Ovary (tissue), 9 donors: ENCODE data around the gene GGT6. TPM values are rescaled to one million over a fixed set of nuclear protein-coding genes. Genes with fewer than 3 reads are reported as not detected.
"Not testable (repeated sequence)": the region's sequence is repeated elsewhere in the genome, so short reads cannot be mapped to it uniquely, and the experiment has no call there.

ENCODE experiments used
- DNase-seq, 5 donors: peaks; one replicate each; pipeline ENCODE4 v3.0.0-alpha.2; 2019 to 2020
- H3K27ac ChIP-seq, 2 donors: fragments of 200-600 bp; one replicate each; pipeline versions ENCODE4 v1.5.1 to v1.8.0; 2019 to 2022
- H3K27me3 ChIP-seq: fragments of 200-600 bp; one replicate; pipeline ENCODE4 v1.8.0; 2022
- H3K36me3 ChIP-seq: fragments of 200-600 bp; sonication (generic); one replicate; pipeline ENCODE4 v1.5.1; 2019
- H3K4me1 ChIP-seq: one replicate; pipeline ENCODE4 v1.8.1; 2013; ENCODE audit warnings: mild to moderate bottlenecking, moderate library complexity; ENCODE audit not compliant: insufficient read depth
- H3K4me3 ChIP-seq: fragments of 200-600 bp; sonication (generic); one replicate; pipeline ENCODE4 v1.5.1; 2017
- H3K9me3 ChIP-seq, 2 donors: fragments of 200-600 bp in 1 of 2; sonication (generic) in 1 of 2; one replicate each; pipeline versions ENCODE4 v1.5.1 to v1.8.1; 2013 to 2019; ENCODE audit warnings: mild to moderate bottlenecking in 1 of 2, moderate library complexity in 1 of 2
- CTCF ChIP-seq, 3 donors: fragments of 450-650 bp in 2 of 3; fragments of 200-600 bp in 1 of 3; IDR thresholded peaks; one replicate each; pipeline versions ENCODE4 v1.5.1 to v1.8.0; 2016 to 2022; ENCODE audit warnings: antibody characterized with exemption in 3 of 3, mild to moderate bottlenecking in 1 of 3
- EP300 ChIP-seq: sonication (generic); formaldehyde crosslinking; IDR thresholded peaks from one replicate; pipeline ENCODE4 v1.6.1; 2017; ENCODE audit warnings: antibody characterized with exemption
- POLR2A ChIP-seq: fragments of 450-650 bp; IDR thresholded peaks from one replicate; pipeline ENCODE4 v1.6.1; 2017; ENCODE audit warnings: antibody characterized with exemption, mild to moderate bottlenecking, moderate library complexity
- WGBS, 3 donors: extraction: QIAGEN DNeasy Blood & Tissue Kit in 1 of 3; methylation state at CpG; one replicate each; pipeline versions ENCODE4 v1.1.5 to v1.1.7; 2013 to 2017; 5-methylcytosine and 5-hydroxymethylcytosine counted together
- intact Hi-C, 4 donors: fragments of 100-400 bp; cut with DNase I; formaldehyde crosslinking; loops; one replicate each; pipeline versions ENCODE4 v1.11.0 to v1.15.1; 2022 to 2023
- polyA plus RNA-seq, 2 donors: library from polyadenylated mRNA; stranded (reverse); fragments of 200-250 nt in 1 of 2; fragments of 350-450 nt in 1 of 2; fragmentation: Illumina TruSeq in 1 of 2; extraction: RNeasy Lipid Tissue Mini Kit (QIAGEN cat#74804) in 1 of 2; gene quantifications; one replicate each; pipeline ENCODE4 v1.2.3, GENCODE V29; 2013 to 2014
- total RNA-seq, 7 donors: library from RNA; depleted of rRNA in 2 of 7; stranded (reverse); fragments of >200 nt in 2 of 7; fragmentation: NEBNext Ultra II Directional in 3 of 7; extraction: Animal tissue kit (Norgen Biotek cat#: 25700) in 3 of 7; gene quantifications; one replicate each; pipeline versions ENCODE4 v1.1.0 to v1.2.4, GENCODE V29; 2016 to 2023
- donor health status: DM: no; HTN: no; CAD: no; lungs with moderate emphysema.
- donor health status: DM: no; HTN: no; CAD: no.
- donor health status: Bipolar disorder and iron deficiency.
- donor health status: DM: yes; HTN: yes; CAD: no.
- donor health status: DM: no; HTN: no; CAD: no.
- donor health status: DM: yes; HTN: yes; CAD: no.

The GGT6 gene
- total and polyA plus RNA-seq, 9 donors: 0.08 to 31.5 (median 1.1) TPM

GRCh38 chr17:4590981-4591453 is 30.6 kb upstream of the GGT6 start:
- TF ChIP-seq EP300: no peak
- no peak for TF ChIP-seq POLR2A
- no peak for TF ChIP-seq CTCF (IDR thresholded peaks at IDR 0.05)
- intact Hi-C loops: no loop called here
- H3K4me3 ChIP-seq: no peak overlapping the region
- H3K4me1 ChIP-seq: peaks cover 3% of the 10 kb centered on the region
- DNase-seq: no peak
- no peaks in the 10 kb centered on the region for H3K27me3 ChIP-seq
- no peaks in the 10 kb centered on the region for H3K9me3 ChIP-seq
- 70 to 93% (median 77%) methylated on average over 4 to 10 of the region's 10 CpGs for WGBS, 3 donors
- H3K36me3 ChIP-seq: no peaks in the 10 kb centered on the region
- no peak overlapping the region for H3K27ac ChIP-seq

GRCh38 chr17:4590042-4590441 is 29.7 kb upstream of the GGT6 start:
- H3K36me3 ChIP-seq, H3K27me3 ChIP-seq, H3K4me1 ChIP-seq, H3K9me3 ChIP-seq, H3K4me3 ChIP-seq, intact Hi-C loops, H3K27ac ChIP-seq, DNase-seq: not testable (repeated sequence)
- 71 to 79% (median 77%) methylated on average over 11 of the region's 11 CpGs for WGBS, 3 donors

GRCh38 chr17:4588898-4589625 is 28.7 kb upstream of the GGT6 start:
- peaks cover 5% of the 10 kb centered on the region for H3K4me1 ChIP-seq
- no peaks in the 10 kb centered on the region for H3K36me3 ChIP-seq
- H3K9me3 ChIP-seq: no peaks in the 10 kb centered on the region
- TF ChIP-seq EP300: no peak
- no peak for TF ChIP-seq CTCF (IDR thresholded peaks at IDR 0.05)
- no peak for TF ChIP-seq POLR2A
- H3K27ac ChIP-seq: no peak overlapping the region
- WGBS, 3 donors: 80 to 90% (median 85%) methylated on average over 22 of the region's 22 CpGs
- intact Hi-C loops: no loop called here
- no peak overlapping the region for H3K4me3 ChIP-seq
- no peak for DNase-seq
- no peaks in the 10 kb centered on the region for H3K27me3 ChIP-seq

GRCh38 chr17:4588391-4588790 is 28.0 kb upstream of the GGT6 start:
- H3K9me3 ChIP-seq: no peaks in the 10 kb centered on the region
- TF ChIP-seq EP300 (no peak), CTCF (IDR thresholded peaks at IDR 0.05) (no peak), POLR2A (no peak)
- H3K4me1 ChIP-seq: peaks cover 9% of the 10 kb centered on the region
- H3K36me3 ChIP-seq: no peaks in the 10 kb centered on the region
- no peak overlapping the region for H3K27ac ChIP-seq
- WGBS, 3 donors: 86 to 91% (median 87%) methylated on average over 11 of the region's 11 CpGs
- H3K27me3 ChIP-seq: no peaks in the 10 kb centered on the region
- intact Hi-C loops: no loop called here
- DNase-seq: no peak
- no peak overlapping the region for H3K4me3 ChIP-seq

GRCh38 chr17:4587803-4588202 is 27.4 kb upstream of the GGT6 start:
- WGBS, 3 donors: 57 to 67% (median 63%) methylated on average over 9 of the region's 9 CpGs
- H3K36me3 ChIP-seq: no peaks in the 10 kb centered on the region
- H3K27ac ChIP-seq: peak overlapping the region in 1 of 2 donors; percentile 15
- DNase-seq: peak in 1 of 5 donors; percentile 13
- H3K27me3 ChIP-seq: no peaks in the 10 kb centered on the region
- no peak for TF ChIP-seq EP300
- no peak for TF ChIP-seq POLR2A
- no peak for TF ChIP-seq CTCF (IDR thresholded peaks at IDR 0.05)
- intact Hi-C loops: no loop called here
- H3K9me3 ChIP-seq: no peaks in the 10 kb centered on the region
- no peak overlapping the region for H3K4me3 ChIP-seq
- H3K4me1 ChIP-seq: peaks cover 9% of the 10 kb centered on the region
